ENCODE measurements around the gene PRCC.
A peak's percentile ranks its signal among the peaks of the same experiment; 100 is the strongest.

The PRCC gene

DNA sequence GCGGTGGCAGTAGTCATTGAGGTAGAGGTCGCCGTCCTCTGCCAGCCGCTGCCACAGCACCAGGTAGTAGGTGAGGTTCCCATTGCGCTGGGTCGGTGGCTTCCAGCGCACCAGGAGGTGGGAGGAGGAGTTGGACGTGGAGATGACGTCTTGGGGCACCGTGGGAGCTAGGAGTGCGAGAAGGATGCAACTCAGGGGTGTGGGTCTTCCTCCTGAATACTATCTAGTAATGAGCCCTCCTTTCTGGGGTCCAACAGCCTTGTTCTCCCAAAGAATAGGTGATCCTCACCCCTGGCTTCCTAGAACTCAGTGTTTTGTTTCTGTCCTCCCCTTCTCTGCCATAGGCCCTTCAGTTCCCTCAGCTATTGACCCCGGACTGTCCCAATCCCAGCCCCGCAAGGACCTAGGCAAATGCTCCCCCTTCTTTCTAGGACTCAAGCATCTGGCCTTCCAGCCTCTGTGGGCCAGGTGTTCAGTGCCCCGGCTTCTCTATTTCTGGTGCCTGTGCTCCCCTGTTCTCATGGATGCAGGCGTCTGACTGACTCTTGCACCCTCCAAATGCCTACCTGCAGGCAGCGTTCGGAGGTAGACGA, 78.7 kb downstream of the PRCC start:
- DNase-seq = no peak

DNA sequence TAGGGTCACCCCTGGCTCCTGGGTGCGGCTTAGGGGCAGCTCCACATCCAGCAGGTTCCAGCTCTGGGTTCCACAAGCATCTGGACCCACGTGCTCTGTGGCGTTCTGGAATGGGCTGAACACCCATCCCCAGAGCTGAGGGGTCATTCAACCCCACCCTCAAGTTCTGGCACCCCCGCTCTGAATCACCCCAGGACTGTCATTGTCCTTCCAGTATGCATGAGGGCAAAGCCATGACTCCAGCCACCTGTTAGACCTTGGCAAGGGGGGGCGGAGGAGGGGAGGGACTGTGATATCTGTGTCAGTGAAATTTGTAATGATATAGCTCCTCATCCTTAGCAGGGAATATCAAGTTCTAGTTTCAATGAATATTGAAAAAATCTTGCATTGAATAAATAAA, 79.3 kb downstream of the PRCC start:
- no peak for DNase-seq

DNA sequence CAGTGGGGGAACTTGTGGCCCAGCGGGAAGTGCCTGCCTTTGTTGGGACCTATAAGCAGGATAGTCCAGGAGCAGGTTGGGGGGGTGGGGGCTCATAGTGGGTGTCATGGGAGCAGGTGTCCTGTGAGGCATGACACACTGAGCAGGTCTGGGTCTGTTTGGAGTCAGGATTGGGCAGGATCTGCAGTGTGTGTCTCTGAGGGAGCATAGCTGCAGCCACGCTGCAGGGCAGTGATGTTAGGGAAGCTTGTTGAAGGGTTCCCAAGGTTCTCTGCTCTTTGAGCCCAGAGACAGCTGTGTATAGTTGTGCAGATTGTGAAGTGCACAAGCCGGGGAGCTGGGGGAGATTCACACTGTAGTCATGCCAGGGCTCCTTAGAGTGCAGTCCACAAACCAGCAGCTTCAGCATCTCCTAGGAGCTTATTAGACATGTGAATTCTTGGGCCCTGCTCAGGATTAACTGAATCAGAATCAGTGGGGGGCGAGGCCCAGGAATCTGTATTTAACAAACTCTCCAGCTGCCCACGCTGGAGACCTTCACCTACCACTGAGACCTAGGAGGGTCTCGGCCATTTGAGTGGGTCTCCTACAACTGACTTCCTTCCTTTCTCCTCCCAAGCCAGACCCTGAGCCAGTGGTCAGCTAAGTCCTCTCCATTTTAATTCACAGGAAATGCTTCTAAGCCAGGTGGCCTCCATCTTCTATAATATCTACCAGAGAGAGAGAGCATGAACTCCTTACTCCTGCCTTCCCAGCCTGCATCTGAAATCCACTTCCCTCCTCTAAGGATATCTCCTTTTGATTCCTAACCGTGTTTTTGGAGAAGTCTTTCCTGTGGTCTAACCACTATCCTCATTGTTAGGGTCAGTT, 80.5 kb downstream of the PRCC start:
- DNase-seq = no peak

DNA sequence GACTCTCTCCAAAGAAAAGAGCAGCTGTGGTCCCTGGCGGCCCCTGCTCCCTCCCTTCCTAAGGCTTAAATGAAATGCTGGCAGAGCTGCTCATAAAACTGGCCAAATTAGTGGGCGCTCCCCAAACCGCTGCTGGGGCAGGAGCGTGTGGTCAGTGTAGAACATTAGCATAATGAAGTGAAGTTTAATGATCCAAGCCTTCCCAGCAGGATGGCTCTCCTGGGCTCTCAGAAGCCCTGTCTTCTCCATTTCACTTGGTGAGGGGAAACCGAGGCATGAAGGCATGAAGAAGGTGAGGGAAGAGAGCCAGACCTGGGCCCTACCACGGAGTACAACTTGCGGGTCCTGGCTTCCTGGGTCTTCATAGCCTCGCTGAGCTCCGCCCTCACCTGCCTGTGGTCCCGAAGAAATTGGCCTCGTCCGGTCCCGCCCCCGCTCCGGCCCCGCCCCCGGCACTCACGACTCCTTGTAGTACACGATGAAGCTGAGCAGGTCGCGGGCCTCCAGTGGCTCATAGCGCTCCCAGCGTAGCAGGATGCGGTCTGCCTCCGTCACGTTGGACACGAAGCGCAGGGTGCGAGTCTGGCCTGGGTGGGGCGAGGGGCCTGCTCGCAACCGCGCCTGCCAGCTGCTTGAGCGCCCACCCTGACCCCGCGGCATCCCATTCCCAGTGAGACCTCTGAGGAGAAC, 81.3 kb downstream of the PRCC start:
- peak; percentile 54 for DNase-seq

DNA sequence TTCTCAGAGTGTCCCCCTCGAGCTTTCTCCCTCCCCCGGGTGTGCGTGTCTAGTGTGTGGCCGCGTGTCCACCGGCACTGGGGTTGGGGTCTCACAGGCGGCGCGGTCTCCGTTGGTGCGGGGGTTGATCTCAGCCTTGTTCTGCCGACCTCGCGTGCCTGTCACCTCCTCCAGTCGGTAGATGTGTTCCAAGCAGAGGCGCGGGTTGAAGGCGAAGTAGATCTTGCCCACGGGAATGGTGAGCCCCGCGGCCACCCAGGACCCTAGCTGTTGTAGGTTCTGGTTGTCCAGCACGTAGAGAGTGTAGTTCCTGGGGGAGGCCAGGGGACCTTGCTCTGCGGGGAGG, 81.8 kb downstream of the PRCC start:
- DNase-seq = no peak
